WERI-Rb-1 (cell line): ENCODE results near the gene LOXL3.

Experiments used
- DNase-seq: peaks from one replicate; pipeline ENCODE4 v3.0.0-alpha.2; 2020
- H3K27ac ChIP-seq: fragments of 250-450 bp; sonication (Bioruptor Pico); 2 replicates; pipeline ENCODE4 v1.5.1; 2020; ENCODE audit warnings: mild to moderate bottlenecking, moderate library complexity
- H3K27me3 ChIP-seq: fragments of 250-450 bp; sonication (Bioruptor Pico); 2 replicates; pipeline ENCODE4 v1.5.1; 2021; ENCODE audit warnings: mild to moderate bottlenecking, low read depth, moderate library complexity; ENCODE audit not compliant: insufficient read depth, severe bottlenecking
- H3K36me3 ChIP-seq: fragments of 250-450 bp; sonication (Bioruptor Pico); 2 replicates; pipeline ENCODE4 v1.5.1; 2020; ENCODE audit warnings: mild to moderate bottlenecking, moderate library complexity
- H3K4me3 ChIP-seq: 2 replicates; pipeline ENCODE4 v1.5.1; 2011; ENCODE audit warnings: low read depth, mild to moderate bottlenecking, control low read depth, low read length
- H3K9me3 ChIP-seq: fragments of 250-450 bp; sonication (Bioruptor Pico); 2 replicates; pipeline ENCODE4 v1.5.1; 2021; ENCODE audit warnings: mild to moderate bottlenecking, moderate library complexity; ENCODE audit not compliant: severe bottlenecking
- CTCF ChIP-seq: IDR thresholded peaks from 2 replicates; pipeline ENCODE4 v1.5.1; 2011; ENCODE audit warnings: low read depth, mild to moderate bottlenecking, control low read depth, inconsistent platforms, low read length

The LOXL3 gene

DNA sequence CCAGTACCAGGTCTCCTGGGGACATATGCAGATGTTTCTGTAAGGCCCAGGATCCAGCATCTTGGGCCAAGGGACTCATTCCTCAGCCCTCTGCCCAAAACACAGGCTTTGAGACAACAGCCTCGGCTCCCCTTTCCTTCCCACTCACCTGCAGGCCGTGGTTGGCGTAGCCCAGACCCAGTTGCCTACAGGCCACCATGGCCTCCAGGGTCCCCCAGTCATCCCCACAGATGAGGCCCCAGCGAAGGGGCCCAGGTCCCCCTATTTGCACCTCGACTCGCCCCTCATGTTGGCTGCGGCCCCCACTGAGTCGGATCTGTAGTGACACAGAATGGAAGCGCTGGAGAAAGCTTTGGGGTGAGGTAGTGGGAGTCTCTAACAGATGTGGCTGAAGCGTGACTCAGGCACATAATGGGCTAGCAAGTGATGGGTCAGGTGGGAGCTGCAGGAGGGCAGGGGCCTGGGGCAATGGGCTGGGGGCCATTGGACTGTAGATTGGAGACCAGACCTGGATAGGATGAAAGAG lies 18.2 kb downstream of the LOXL3 start:
- Histone ChIP-seq H3K27ac (no peak overlapping the region), H3K9me3 (no peaks in the 10 kb centered on the region), H3K36me3 (peaks cover 43% of the 10 kb centered on the region), H3K4me3 (no peak overlapping the region), H3K27me3 (no peaks in the 10 kb centered on the region)
- no peak for TF ChIP-seq CTCF
- DNase-seq: no peak

GRCh38 chr2:74534411-74534810 lies 19.3 kb downstream of the LOXL3 start:
- H3K9me3 ChIP-seq: no peaks in the 10 kb centered on the region
- no peak for TF ChIP-seq CTCF
- peaks cover 37% of the 10 kb centered on the region for H3K36me3 ChIP-seq
- no peak for DNase-seq
- no peak overlapping the region for H3K4me3 ChIP-seq
- H3K27me3 ChIP-seq: no peaks in the 10 kb centered on the region
- no peak overlapping the region for H3K27ac ChIP-seq

- no peaks in the 10 kb centered on the region for H3K9me3 ChIP-seq
- peaks cover 39% of the 10 kb centered on the region for H3K36me3 ChIP-seq
- no peak overlapping the region for H3K4me3 ChIP-seq
- H3K27ac ChIP-seq: no peak overlapping the region
- DNase-seq: no peak
- no peak for TF ChIP-seq CTCF
- no peaks in the 10 kb centered on the region for H3K27me3 ChIP-seq
Observed at GRCh38 chr2:74533464-74533863, 20.3 kb downstream of the LOXL3 start.

- H3K27ac ChIP-seq: peak overlapping the region; percentile 86; the same call in 1 of the 2 replicates
- no peaks in the 10 kb centered on the region for H3K27me3 ChIP-seq
- DNase-seq: no peak
- H3K9me3 ChIP-seq: no peaks in the 10 kb centered on the region
- TF ChIP-seq CTCF: no peak
- H3K36me3 ChIP-seq: peaks cover 51% of the 10 kb centered on the region
- H3K4me3 ChIP-seq: no peak overlapping the region
Observed at GRCh38 chr2:74532222-74532621, 21.5 kb downstream of the LOXL3 start.

- Histone ChIP-seq H3K4me3 (no peak overlapping the region), H3K27ac (peak overlapping the region; percentile 86), H3K27me3 (no peaks in the 10 kb centered on the region), H3K36me3 (peaks cover 56% of the 10 kb centered on the region), H3K9me3 (no peaks in the 10 kb centered on the region)
- TF ChIP-seq CTCF: no peak
- no peak for DNase-seq
Observed at GRCh38 chr2:74531666-74532065, 22.1 kb downstream of the LOXL3 start.
